Measurements from ENCODE around the gene LTA4H. TPM values are rescaled to one million over a fixed set of nuclear protein-coding genes. Genes with fewer than 3 reads are reported as not detected.
A peak's percentile ranks its signal among the peaks of the same experiment; 100 is the strongest.

Gene LTA4H
- total RNA-seq, 3 donors from 2014 or later: 66.5 to 94.5 (median 67.4) TPM

DNA sequence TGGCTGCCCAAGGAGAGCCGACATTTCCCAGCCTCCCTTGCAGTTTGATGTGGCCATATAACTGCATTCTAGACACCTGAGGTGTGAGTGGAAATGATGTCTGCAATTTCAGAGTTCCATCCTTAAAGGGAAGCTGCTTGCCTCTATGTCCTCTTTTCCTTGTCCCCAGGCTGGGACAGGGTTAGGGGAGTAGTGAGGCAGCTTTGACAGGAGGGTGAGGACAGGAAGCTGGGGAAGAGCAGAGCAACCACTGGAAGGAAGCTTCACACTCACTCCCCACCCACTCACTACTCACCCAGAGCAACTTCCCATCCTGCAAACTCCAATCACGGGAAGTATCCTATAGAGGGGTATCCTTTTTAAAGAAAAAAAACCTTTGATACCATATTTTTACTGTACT, 28.9 kb upstream of the LTA4H start:
- H3K4me3 ChIP-seq: no peak overlapping the region
- H3K9me3 ChIP-seq: no peaks in the 10 kb centered on the region
- no peaks in the 10 kb centered on the region for H3K4me1 ChIP-seq
- H3K27ac ChIP-seq: no peak overlapping the region
- H3K36me3 ChIP-seq: no peaks in the 10 kb centered on the region
- DNase-seq (ENCODE audit: low spot score in 2 of 2): no peak
- no peaks in the 10 kb centered on the region for H3K27me3 ChIP-seq
- intact Hi-C loops (cut with DNase I; ENCODE audit: low total_unique reads): loop anchor here (10.0 kb wide), 1 partner anchor 151 kb away; no protein-coding TSS in a partner anchor
- TF ChIP-seq POLR2AphosphoS5 (IDR thresholded peaks at IDR 0.05): no peak
- TF ChIP-seq POLR2A (IDR thresholded peaks at IDR 0.05): no peak
- TF ChIP-seq, protein P1, sequence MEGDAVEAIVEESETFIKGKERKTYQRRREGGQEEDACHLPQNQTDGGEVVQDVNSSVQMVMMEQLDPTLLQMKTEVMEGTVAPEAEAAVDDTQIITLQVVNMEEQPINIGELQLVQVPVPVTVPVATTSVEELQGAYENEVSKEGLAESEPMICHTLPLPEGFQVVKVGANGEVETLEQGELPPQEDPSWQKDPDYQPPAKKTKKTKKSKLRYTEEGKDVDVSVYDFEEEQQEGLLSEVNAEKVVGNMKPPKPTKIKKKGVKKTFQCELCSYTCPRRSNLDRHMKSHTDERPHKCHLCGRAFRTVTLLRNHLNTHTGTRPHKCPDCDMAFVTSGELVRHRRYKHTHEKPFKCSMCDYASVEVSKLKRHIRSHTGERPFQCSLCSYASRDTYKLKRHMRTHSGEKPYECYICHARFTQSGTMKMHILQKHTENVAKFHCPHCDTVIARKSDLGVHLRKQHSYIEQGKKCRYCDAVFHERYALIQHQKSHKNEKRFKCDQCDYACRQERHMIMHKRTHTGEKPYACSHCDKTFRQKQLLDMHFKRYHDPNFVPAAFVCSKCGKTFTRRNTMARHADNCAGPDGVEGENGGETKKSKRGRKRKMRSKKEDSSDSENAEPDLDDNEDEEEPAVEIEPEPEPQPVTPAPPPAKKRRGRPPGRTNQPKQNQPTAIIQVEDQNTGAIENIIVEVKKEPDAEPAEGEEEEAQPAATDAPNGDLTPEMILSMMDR (IDR thresholded peaks at IDR 0.05): no peak

DNA sequence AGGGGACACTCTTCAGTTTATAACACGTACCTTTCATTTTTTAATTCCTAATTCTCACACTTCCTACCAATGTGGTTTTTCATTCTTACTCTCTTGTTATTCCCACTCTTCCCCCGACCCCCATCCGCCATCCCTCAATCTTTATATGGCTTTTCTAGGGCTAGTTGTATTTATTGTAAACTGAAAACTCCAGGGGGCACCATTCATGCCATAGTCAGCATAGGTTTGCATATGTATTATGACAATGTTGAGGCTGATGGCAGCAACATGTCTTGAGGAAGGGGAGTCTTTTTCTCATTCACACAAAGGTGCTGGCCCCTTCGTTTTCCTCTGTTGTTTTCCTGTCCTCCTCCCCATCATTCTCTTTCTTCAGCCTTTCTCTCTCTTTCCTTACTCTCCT, 27.7 kb upstream of the LTA4H start:
- Histone ChIP-seq H3K4me1 (no peaks in the 10 kb centered on the region), H3K27me3 (no peaks in the 10 kb centered on the region), H3K27ac (no peak overlapping the region), H3K4me3 (no peak overlapping the region), H3K36me3 (no peaks in the 10 kb centered on the region), H3K9me3 (no peaks in the 10 kb centered on the region)
- intact Hi-C loops (cut with DNase I; ENCODE audit: low total_unique reads): loop anchor here (10.0 kb wide), 1 partner anchor 152 kb away; no protein-coding TSS in a partner anchor
- no peak for DNase-seq (ENCODE audit: low spot score in 2 of 2)
- TF ChIP-seq, protein P1 (IDR thresholded peaks at IDR 0.05): no peak
- TF ChIP-seq POLR2A (IDR thresholded peaks at IDR 0.05) (no peak), POLR2AphosphoS5 (IDR thresholded peaks at IDR 0.05) (no peak)

DNA sequence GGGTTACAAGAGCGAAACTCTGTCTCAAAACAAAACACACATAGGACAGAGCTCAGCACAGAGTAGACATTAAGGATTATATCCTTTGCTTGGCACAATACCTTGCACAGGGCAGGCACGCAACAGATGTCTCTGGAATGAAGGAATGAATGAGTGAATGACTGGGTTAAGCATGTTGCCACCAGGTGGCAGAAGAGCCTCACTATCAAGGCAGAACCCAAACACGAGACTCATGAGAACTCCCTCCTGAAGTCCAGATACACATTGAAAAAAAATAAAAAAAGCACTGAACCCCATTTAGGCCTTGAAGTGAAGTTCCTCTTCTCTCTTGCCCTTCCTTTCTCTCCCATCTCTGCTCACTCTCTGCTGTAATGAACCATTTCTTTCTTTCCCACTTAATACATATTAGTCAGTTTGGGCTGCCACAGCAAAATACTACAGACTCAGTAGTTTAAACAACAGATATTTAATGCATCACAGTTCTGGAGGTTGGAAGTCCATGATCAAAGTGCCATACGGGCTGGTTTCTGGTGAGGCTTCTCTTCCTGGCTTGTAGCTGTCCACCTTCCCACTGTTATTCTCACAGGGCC, 26.6 kb upstream of the LTA4H start:
- peak; percentile 61 to 64 for DNase-seq (ENCODE audit: low spot score in 2 of 2)
- no peak overlapping the region for H3K27ac ChIP-seq
- H3K4me3 ChIP-seq: no peak overlapping the region
- intact Hi-C loops (cut with DNase I; ENCODE audit: low total_unique reads): loop anchor here (10.0 kb wide), 1 partner anchor 153 kb away; no protein-coding TSS in a partner anchor
- H3K9me3 ChIP-seq: no peaks in the 10 kb centered on the region
- TF ChIP-seq POLR2AphosphoS5 (IDR thresholded peaks at IDR 0.05) (peak in 1 of 3 donors; percentile 36), POLR2A (IDR thresholded peaks at IDR 0.05) (no peak)
- TF ChIP-seq, protein P1 (IDR thresholded peaks at IDR 0.05): peak; percentile 65 to 88 (median 69)
- no peaks in the 10 kb centered on the region for H3K27me3 ChIP-seq
- no peaks in the 10 kb centered on the region for H3K36me3 ChIP-seq
- H3K4me1 ChIP-seq: no peaks in the 10 kb centered on the region

DNA sequence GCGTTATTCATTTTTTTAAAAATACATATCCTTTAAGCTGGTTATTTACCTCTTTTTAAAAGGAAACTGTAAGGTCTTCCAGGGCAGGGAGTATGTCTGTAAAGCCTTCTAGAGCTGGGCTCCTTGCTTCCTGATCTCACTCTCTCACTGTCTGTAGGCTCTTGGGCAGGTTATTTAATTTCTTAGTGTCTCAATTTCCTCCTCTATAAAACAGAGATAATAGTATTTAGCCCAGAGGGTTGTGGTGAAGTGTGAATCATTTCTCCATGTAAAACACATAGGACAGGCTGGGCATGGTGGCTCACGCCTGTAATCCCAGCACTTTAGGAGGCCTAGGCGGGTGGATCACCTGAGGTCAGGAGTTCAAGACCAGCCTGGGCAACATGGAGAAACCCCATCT, 25.9 kb upstream of the LTA4H start:
- Histone ChIP-seq H3K36me3 (no peaks in the 10 kb centered on the region), H3K27me3 (no peaks in the 10 kb centered on the region), H3K4me3 (no peak overlapping the region), H3K9me3 (no peaks in the 10 kb centered on the region), H3K27ac (no peak overlapping the region), H3K4me1 (no peaks in the 10 kb centered on the region)
- intact Hi-C loops (cut with DNase I; ENCODE audit: low total_unique reads): loop anchor here (10.0 kb wide), 1 partner anchor 153 kb away; no protein-coding TSS in a partner anchor
- no peak for TF ChIP-seq POLR2AphosphoS5 (IDR thresholded peaks at IDR 0.05)
- TF ChIP-seq POLR2A (IDR thresholded peaks at IDR 0.05): no peak
- TF ChIP-seq, protein P1 (IDR thresholded peaks at IDR 0.05): no peak
- DNase-seq (ENCODE audit: low spot score in 2 of 2): no peak

DNA sequence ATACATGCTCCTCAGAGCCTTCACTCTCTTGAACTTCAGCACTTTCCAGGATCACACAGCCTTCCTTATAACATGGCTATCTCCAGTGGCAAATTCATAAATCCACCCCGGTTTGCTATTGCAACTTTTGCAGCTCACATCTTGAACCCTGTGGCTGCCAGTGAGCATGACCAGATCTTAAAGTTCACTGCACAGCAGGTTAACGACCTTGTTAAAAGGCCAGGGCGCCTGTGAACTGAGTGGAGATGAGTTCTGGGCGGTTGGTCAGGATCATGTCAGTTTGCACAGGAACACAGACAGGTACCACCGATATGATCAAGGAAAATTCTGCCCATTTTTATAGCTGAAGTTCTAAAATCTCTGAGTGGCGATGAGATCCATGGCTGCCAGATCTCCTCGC, 24.7 kb upstream of the LTA4H start:
- Histone ChIP-seq H3K27ac (no peak overlapping the region), H3K4me1 (no peaks in the 10 kb centered on the region), H3K36me3 (no peaks in the 10 kb centered on the region), H3K4me3 (no peak overlapping the region), H3K9me3 (no peaks in the 10 kb centered on the region), H3K27me3 (no peaks in the 10 kb centered on the region)
- TF ChIP-seq, protein P1 (IDR thresholded peaks at IDR 0.05): no peak
- TF ChIP-seq POLR2A (IDR thresholded peaks at IDR 0.05): no peak
- TF ChIP-seq POLR2AphosphoS5 (IDR thresholded peaks at IDR 0.05): no peak
- intact Hi-C loops (cut with DNase I; ENCODE audit: low total_unique reads): loop anchor here (10.0 kb wide), 1 partner anchor 155 kb away; no protein-coding TSS in a partner anchor
- DNase-seq (ENCODE audit: low spot score in 2 of 2): no peak
